Measurements from ENCODE around the gene PRM2.

Gene PRM2

DNA sequence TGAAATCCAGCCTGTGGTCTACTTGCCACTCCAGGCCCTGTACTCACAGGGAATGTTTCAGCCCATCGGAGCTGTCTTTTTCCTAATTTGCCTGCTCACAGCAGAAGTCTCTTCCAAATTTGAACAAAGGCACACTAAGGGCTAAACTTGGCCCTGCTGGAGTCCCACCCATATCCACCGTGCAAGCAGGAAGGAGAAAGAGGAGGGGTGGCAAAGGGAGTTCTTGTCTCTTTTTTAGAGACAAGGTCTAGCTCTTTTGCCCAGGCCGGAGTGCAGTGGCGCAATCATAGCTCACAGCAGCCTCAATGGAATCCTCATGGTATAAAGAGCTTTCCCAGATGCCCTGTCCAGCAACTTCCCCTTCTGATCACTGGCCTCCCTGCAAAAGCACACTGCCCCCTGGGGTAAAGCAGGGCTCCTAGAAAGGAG, 7.6 kb upstream of the PRM2 start:
- DNase-seq = no peak

DNA sequence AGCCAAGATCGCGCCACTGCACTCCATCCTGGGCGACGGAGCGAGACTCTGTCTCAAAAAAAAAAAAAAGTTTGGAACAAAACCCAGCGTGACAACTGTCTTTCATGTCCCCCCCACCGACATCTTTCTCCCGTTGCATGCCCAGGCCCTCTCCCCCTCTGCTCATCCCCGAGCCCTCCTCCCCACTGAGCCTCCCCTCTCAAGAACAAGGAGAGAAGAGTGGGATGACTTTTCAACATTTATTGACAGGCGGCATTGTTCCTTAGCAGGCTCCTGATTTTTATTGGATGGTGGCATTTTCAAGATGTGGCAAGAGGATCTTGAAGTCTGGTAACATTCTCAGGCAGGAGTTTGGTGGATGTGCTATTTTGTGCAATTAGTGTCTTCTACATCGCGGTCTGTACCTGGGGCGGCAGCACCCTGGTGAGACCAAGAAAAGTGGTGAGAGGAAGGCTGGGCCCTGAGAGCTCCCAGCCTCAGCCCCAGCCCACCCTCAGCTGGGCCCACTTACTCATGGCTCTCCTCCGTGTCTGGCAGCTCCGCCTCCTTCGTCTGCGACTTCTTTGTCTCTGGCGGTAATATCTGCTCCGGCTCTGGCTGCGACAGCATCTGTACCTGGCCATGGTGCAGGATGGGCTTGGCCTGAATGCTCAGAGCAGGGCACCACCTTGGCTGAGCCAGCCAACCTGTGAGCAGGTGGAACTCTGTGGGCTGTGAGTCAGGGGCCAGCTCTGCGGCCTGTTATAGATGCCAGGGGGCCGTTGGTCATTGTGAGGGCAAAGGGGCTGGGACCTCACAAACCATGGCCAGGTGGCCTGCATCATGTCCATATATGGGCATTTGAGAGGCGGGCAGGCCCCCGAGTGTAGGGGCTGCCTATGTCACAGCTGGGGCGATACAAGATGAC, 4.6 kb upstream of the PRM2 start, which contains the start of gene PRM1:
PRM1 (minus strand) TSS at position 715 of the 907 bp plus-strand sequence; CDS start at position 623, 92 bp downstream.
- DNase-seq = no peak

- no peak for DNase-seq
These were observed 2.7 kb upstream of the PRM2 start for GRCh38 chr16:11278681-11279628.

DNA sequence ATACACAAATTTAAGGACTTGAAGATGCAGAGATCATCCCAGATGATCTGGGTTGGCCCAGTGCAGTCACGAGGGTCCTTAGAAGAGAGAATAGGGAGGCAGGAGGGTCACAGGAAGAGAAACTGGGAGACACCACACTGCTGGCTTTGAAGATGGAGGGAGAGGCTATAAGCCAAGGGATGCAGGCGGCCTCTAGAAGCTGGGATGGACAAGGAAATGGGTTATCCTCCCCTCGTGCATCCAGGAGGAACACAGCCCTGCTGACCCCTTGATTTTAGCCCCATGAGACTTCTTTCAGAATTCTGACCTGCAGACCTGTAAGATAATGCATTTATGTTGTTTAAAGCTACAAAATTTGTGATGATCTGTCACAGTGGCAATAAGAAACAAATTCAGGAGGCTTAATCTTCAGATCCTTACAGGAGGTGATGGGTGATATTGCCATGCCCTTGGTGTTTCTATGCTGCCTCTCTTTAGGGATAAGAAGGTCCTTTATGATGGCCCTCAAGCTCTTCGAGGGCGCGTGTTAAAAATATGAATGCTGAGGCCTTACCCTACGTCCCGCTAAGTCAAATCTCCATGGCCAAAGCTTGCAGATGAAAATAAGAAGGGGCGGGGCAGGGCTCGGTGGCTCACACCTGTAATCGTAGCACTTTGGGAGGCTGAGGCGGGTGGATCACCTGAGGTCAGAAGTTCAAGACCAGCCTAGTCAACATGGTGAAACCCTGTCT, 1.5 kb upstream of the PRM2 start:
- no peak for DNase-seq

GRCh38 chr16:11276896-11277593, 765 bp upstream of the PRM2 start:
- DNase-seq = no peak

DNA sequence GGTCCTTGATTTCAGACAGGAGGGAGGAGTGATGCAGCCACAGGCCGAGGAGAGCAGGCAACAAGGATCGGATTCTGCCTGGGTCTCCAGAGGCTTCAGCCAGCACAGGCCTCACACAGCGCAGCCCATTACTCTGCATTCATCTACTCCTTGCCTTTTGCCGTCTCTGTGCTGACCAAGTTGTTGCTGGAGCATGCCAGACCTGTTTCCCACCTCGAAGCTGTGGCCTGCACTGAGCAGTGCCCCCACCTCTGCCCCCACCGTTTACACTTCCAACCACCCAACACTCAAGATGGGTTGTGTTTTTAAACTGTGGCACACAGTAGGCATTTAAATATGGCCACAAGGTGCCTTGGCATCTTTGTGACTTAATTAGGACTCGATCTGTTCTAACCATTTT, 1.3 kb downstream of the PRM2 start:
- no peak for DNase-seq

DNA sequence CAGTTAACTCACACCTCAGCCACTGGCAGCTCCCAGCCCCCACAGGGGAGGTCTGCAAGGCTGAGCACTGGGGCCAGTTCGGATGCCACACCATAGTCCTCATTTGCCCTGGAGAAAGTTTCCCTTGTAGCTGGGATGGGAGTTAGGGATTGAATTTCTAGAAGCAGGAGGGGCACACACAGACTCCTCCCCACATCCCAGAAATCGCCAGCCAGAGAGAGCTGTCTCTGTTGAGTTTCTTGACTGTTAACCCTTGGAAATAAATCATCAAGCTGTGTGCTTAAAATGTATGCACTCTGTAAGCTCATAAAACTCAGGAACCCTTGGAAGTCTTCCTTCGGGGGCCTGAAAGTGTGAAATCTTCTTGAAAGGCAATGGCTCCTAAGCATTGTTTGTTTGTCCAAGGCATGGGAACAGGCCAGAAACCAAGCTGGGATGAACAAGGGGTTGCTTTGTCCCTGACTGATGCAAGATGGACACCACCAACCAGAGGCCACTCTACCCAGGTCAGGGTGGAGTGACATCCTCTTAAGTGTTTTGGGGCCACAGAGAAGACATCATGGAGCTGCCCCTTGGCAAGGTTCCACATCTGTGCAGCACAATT, 2.5 kb downstream of the PRM2 start:
- no peak for DNase-seq

- DNase-seq = no peak
These were observed 3.2 kb downstream of the PRM2 start, which contains the start of gene PRM3 for GRCh38 chr16:11272921-11273720. TSS of gene PRM3 (minus strand) at chr16:11273629. CDS start at chr16:11273595, 34 bp downstream.

- no peak for DNase-seq
These were observed 3.8 kb downstream of the PRM2 start for GRCh38 chr16:11272484-11272883.

GRCh38 chr16:11271610-11272009, 4.7 kb downstream of the PRM2 start:
- no peak for DNase-seq

DNA sequence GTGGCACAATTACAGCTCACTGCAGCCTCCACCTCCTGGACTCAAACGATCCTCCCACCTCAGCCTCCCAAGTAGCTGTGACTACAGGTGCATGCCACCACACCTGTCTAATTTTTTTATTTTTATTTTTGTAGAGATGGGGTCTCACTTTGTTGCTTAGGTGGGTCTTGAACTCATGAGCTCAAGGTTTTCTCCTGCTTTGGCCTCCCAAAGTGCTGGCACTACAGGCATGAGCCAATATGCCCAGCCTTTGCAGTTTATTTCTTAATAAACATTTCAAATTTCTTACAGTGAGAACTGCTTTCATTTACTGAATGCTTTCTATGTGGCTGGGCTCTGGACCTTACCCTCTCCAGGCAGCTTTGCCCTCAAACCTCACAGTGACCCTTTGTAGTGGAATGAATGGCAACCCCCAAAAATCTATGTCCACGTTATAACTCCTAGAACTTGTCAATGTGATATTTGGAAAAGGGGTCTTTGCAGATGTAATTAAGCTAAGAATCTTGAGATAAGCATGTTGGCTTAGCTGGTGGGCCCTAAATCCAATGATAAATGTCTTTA, 5.6 kb downstream of the PRM2 start:
- DNase-seq = no peak

- no peak for DNase-seq
These were observed 7.3 kb downstream of the PRM2 start, which contains the start of gene TNP2 for GRCh38 chr16:11268921-11269375. TSS of gene TNP2 (minus strand) at chr16:11269325. CDS start at chr16:11269262, 63 bp downstream.

DNA sequence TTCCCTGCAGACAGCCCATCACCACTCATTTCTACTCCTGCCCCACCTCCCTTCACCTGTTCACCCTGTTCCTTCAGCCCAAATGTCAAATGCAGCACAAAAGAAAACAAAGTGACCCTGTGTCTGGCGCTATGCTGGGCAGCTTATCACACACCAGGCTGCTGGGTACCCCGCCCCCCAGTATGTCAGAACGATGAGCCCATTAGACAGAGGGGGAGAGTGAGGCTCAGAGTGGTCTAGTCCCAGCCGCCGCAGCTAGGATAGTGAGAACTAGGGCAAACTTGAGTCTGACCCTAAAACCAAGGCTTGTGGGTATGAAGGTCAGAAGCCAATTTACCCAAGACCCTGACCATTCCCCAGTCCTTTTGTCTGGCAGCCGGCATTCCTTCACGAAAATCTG, 11.2 kb downstream of the PRM2 start:
- DNase-seq = no peak

- DNase-seq = no peak
These were observed 12.0 kb downstream of the PRM2 start for GRCh38 chr16:11264155-11264832.

- no peak for DNase-seq
These were observed 12.5 kb downstream of the PRM2 start for GRCh38 chr16:11263737-11264136.

DNA sequence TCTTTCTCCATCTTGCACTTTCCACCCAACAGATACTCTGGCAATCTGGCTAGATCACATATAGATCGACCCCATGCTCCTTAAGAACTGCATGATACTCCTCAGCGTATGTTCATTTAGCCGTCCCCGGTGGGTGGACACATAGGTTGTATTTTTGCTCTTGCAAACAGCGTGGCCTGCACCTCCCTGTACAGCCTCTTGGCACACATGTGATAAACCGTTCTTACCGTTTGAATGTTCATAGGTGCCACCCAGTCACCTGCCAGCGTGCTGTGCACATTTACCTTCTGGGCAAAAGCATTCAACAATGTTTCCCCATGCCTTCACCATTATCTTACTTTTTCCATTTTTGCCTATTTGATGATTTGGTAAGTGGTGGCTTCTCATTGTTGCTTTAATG, 13.4 kb downstream of the PRM2 start:
- DNase-seq = no peak

GRCh38 chr16:11260596-11260966, 15.7 kb downstream of the PRM2 start:
- DNase-seq = no peak

- no peak for DNase-seq
These were observed 16.4 kb downstream of the PRM2 start for GRCh38 chr16:11259655-11260595.
